CD14-positive monocyte (primary cell): ENCODE measurements around the gene WDR35. TPM values are rescaled to one million over a fixed set of nuclear protein-coding genes. Genes with fewer than 3 reads are reported as not detected.

Experiments used
- DNase-seq, 3 donors: peaks; one replicate each; pipeline ENCODE4 v3.0.0-alpha.2; 2011 to 2022
- H2AFZ ChIP-seq: 2 replicates; pipeline ENCODE4 v1.6.0; 2012; ENCODE audit warnings: mild to moderate bottlenecking, low read depth, low read length, inconsistent platforms; ENCODE audit not compliant: insufficient read depth, poor library complexity, severe bottlenecking
- H3K27ac ChIP-seq, 2 donors: 1 replicate in 1 of 2; 2 replicates in 1 of 2; pipeline ENCODE4 v1.5.1; 2012 to 2013; ENCODE audit warnings: low read length in 2 of 2, control low read depth in 1 of 2, inconsistent platforms in 1 of 2, low read depth in 1 of 2, mild to moderate bottlenecking in 1 of 2
- H3K27me3 ChIP-seq, 2 donors: one replicate each; pipeline versions ENCODE4 v1.6.0 to v1.6.1; 2011 to 2013; ENCODE audit warnings: low read length in 2 of 2; ENCODE audit not compliant: control insufficient read depth in 2 of 2, insufficient read depth in 2 of 2
- H3K36me3 ChIP-seq, 2 donors: replicated peaks in 1 of 2; 1 replicate in 1 of 2; 2 replicates in 1 of 2; pipeline versions ENCODE4 v1.5.1 to v1.6.1; 2012 to 2013; ENCODE audit warnings: low read length in 2 of 2, control low read depth in 1 of 2, inconsistent platforms in 1 of 2, mild to moderate bottlenecking in 1 of 2; ENCODE audit not compliant: insufficient read depth in 2 of 2, control insufficient read depth in 1 of 2
- H3K4me1 ChIP-seq, 2 donors: 1 replicate in 1 of 2; 2 replicates in 1 of 2; pipeline versions ENCODE4 v1.5.1 to v1.6.1; 2012 to 2013; ENCODE audit warnings: low read length in 2 of 2, control low read depth in 1 of 2, inconsistent platforms in 1 of 2, mild to moderate bottlenecking in 1 of 2, moderate library complexity in 1 of 2; ENCODE audit not compliant: insufficient read depth in 2 of 2, control insufficient read depth in 1 of 2
- H3K4me2 ChIP-seq: replicated peaks from 2 replicates; pipeline ENCODE3; 2012; ENCODE audit warnings: low read length, moderate library complexity, mild to moderate bottlenecking; ENCODE audit not compliant: poor library complexity, severe bottlenecking; ENCODE audit errors: extremely low read depth
- H3K4me3 ChIP-seq, 3 experiments: fragments of 200-600 bp in 1 of 3; sonication (generic) in 1 of 3; replicated peaks in 1 of 3; 1 replicate in 2 of 3; 2 replicates in 1 of 3; pipeline ENCODE4 v1.5.1; 2011 to 2013; ENCODE audit warnings: low read length in 3 of 3, mild to moderate bottlenecking in 3 of 3, control low read depth in 2 of 3, low read depth in 2 of 3, inconsistent platforms in 1 of 3, moderate library complexity in 1 of 3
- H3K79me2 ChIP-seq: 2 replicates; pipeline ENCODE4 v1.6.0; 2012; ENCODE audit warnings: mild to moderate bottlenecking, control low read depth, inconsistent platforms, low read length, moderate library complexity; ENCODE audit not compliant: insufficient read depth
- H3K9ac ChIP-seq: 2 replicates; pipeline ENCODE4 v1.6.0; 2017; ENCODE audit warnings: low read length, mild to moderate bottlenecking; ENCODE audit not compliant: insufficient read depth, poor library complexity, severe bottlenecking
- H3K9me3 ChIP-seq, 2 donors: replicated peaks in 1 of 2; 1 replicate in 1 of 2; 2 replicates in 1 of 2; pipeline versions ENCODE4 v1.5.1 to v1.6.1; 2012 to 2013; ENCODE audit warnings: low read length in 2 of 2, control low read depth in 1 of 2; ENCODE audit not compliant: control insufficient read depth in 1 of 2, insufficient read depth in 1 of 2
- H4K20me1 ChIP-seq: 2 replicates; pipeline ENCODE4 v1.6.0; 2012; ENCODE audit warnings: mild to moderate bottlenecking, low read length, control low read depth, moderate library complexity; ENCODE audit not compliant: insufficient read depth
- H3K27ac Mint-ChIP-seq, 7 donors: one replicate each; pipeline ENCODE4 v1.8.0; 2020; ENCODE audit warnings: mild to moderate bottlenecking in 7 of 7, mixed read lengths in 7 of 7, moderate library complexity in 6 of 7, inconsistent platforms in 2 of 7
- H3K27me3 Mint-ChIP-seq, 3 donors: one replicate each; pipeline ENCODE4 v1.8.0; 2021 to 2022; ENCODE audit warnings: low read depth in 3 of 3, mild to moderate bottlenecking in 3 of 3, mixed read lengths in 3 of 3, moderate library complexity in 3 of 3, inconsistent platforms in 1 of 3
- H3K36me3 Mint-ChIP-seq, 2 donors: one replicate each; pipeline ENCODE4 v1.8.0; 2020; ENCODE audit warnings: mixed read lengths in 2 of 2, inconsistent platforms in 1 of 2, mild to moderate bottlenecking in 1 of 2
- H3K4me1 Mint-ChIP-seq: one replicate; pipeline ENCODE4 v1.8.0; 2020; ENCODE audit warnings: mild to moderate bottlenecking, mixed read lengths
- H3K4me3 Mint-ChIP-seq, 2 donors: one replicate each; pipeline ENCODE4 v1.8.0; 2020; ENCODE audit warnings: mild to moderate bottlenecking in 2 of 2, mixed read lengths in 2 of 2, moderate library complexity in 1 of 2
- H3K9me3 Mint-ChIP-seq, 7 donors: one replicate each; pipeline ENCODE4 v1.8.0; 2020 to 2022; ENCODE audit warnings: mixed read lengths in 7 of 7, mild to moderate bottlenecking in 6 of 7, moderate library complexity in 6 of 7, inconsistent platforms in 2 of 7
- WGBS: methylation state at CpG from one replicate; pipeline ENCODE4 v1.1.5; 2013; ENCODE audit warnings: missing lambda C conversion rate; ENCODE audit not compliant: insufficient coverage; 5-methylcytosine and 5-hydroxymethylcytosine counted together
- intact Hi-C, 2 donors: fragments of 100-400 bp; cut with micrococcal nuclease; formaldehyde crosslinking; loops; one replicate each; pipeline versions ENCODE4 v1.15.0 to v1.15.1; 2023
- polyA plus RNA-seq, 3 donors: library from polyadenylated mRNA; depleted of rRNA in 1 of 3; unstranded in 2 of 3; stranded (reverse) in 1 of 3; fragments of 300-500 nt in 2 of 3; fragments of >200 nt in 1 of 3; fragmentation: Illumina TruSeq in 2 of 3; gene quantifications; 1 replicate in 2 of 3; 2 replicates in 1 of 3; pipeline ENCODE4 v1.2.3, GENCODE V29; 2012 to 2021
- TF ChIP-seq, protein P1 (sequence below): fragments of 200-600 bp; IDR thresholded peaks from one replicate; pipeline ENCODE4 v1.8.0; 2022; ENCODE audit warnings: antibody characterized with exemption, mild to moderate bottlenecking

Gene WDR35
- polyA plus RNA-seq, 3 donors: 0.28 to 1.0 (median 0.67) TPM

DNA sequence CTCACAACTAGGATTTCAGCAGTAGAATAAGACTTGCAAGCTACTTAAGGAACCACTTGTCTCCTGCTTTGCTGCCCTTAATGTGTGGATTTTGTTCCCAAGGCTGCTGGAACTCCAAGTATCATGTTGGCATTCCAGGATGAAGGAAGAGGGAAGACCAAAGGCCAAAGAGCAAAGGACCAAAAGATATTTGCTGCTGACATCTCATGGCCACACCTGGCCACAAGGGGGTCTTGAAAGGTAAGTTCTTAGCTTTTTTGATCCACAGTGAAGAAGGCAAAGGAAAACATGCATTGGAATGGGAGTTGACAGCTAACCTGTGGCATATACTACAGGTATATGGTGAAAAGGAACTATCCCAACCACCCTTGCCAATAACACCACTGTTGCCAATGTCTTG is 26.4 kb upstream of the WDR35 start:
- Histone ChIP-seq H3K4me2 (no peak overlapping the region), H3K27ac (no peak overlapping the region), H3K79me2 (no peaks in the 10 kb centered on the region), H3K27me3 (peaks cover 30 to 32% of the 10 kb centered on the region in 2 donors), H3K9ac (no peak overlapping the region), H3K4me3 (no peak overlapping the region), H3K36me3 (no peaks in the 10 kb centered on the region), H3K4me1 (peaks cover 7 to 13% of the 10 kb centered on the region in 2 donors), H2AFZ (no peak overlapping the region), H3K9me3 (peaks cover 15 to 16% of the 10 kb centered on the region in 2 donors), H4K20me1 (no peaks in the 10 kb centered on the region)
- no peak for DNase-seq
- TF ChIP-seq, protein P1, sequence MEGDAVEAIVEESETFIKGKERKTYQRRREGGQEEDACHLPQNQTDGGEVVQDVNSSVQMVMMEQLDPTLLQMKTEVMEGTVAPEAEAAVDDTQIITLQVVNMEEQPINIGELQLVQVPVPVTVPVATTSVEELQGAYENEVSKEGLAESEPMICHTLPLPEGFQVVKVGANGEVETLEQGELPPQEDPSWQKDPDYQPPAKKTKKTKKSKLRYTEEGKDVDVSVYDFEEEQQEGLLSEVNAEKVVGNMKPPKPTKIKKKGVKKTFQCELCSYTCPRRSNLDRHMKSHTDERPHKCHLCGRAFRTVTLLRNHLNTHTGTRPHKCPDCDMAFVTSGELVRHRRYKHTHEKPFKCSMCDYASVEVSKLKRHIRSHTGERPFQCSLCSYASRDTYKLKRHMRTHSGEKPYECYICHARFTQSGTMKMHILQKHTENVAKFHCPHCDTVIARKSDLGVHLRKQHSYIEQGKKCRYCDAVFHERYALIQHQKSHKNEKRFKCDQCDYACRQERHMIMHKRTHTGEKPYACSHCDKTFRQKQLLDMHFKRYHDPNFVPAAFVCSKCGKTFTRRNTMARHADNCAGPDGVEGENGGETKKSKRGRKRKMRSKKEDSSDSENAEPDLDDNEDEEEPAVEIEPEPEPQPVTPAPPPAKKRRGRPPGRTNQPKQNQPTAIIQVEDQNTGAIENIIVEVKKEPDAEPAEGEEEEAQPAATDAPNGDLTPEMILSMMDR: no peak
- peaks cover 6% of the 10 kb centered on the region in 2 donors for H3K36me3 Mint-ChIP-seq
- no peak overlapping the region for H3K4me3 Mint-ChIP-seq
- peaks cover 12% of the 10 kb centered on the region for H3K4me1 Mint-ChIP-seq
- peaks cover 12 to 28% (median 19%) of the 10 kb centered on the region in 7 donors for H3K9me3 Mint-ChIP-seq
- intact Hi-C loops: loop anchor here in 1 of 2 donors (5.0 kb wide), 1 partner anchor 81 kb away; no protein-coding TSS in a partner anchor
- no peak overlapping the region for H3K27ac Mint-ChIP-seq
- H3K27me3 Mint-ChIP-seq: peaks cover 23 to 34% (median 30%) of the 10 kb centered on the region in 3 donors

GRCh38 chr2:20015482-20016083 is 25.7 kb upstream of the WDR35 start:
- Histone ChIP-seq H3K27ac (no peak overlapping the region), H3K27me3 (peaks cover 38 to 40% of the 10 kb centered on the region in 2 donors), H3K9ac (no peak overlapping the region), H4K20me1 (no peaks in the 10 kb centered on the region), H3K4me1 (peaks cover 7 to 13% of the 10 kb centered on the region in 2 donors), H3K4me2 (no peak overlapping the region), H3K36me3 (no peaks in the 10 kb centered on the region), H2AFZ (no peak overlapping the region), H3K4me3 (no peak overlapping the region), H3K79me2 (no peaks in the 10 kb centered on the region), H3K9me3 (peaks cover 9 to 12% of the 10 kb centered on the region in 2 donors)
- Mint-ChIP-seq H3K36me3 (peaks cover 5% of the 10 kb centered on the region in 2 donors), H3K4me3 (no peak overlapping the region), H3K27ac (no peak overlapping the region), H3K9me3 (peaks cover 6 to 24% (median 12%) of the 10 kb centered on the region in 7 donors), H3K27me3 (peaks cover 30 to 42% (median 37%) of the 10 kb centered on the region in 3 donors), H3K4me1 (peaks cover 12% of the 10 kb centered on the region)
- peak; percentile 18 to 33 (median 31) for DNase-seq
- WGBS: no CpG with 5 or more reads among the region's 2 CpGs
- TF ChIP-seq, protein P1: peak; percentile 72
- intact Hi-C loops: loop anchor here (1.0 to 5.0 kb wide), 2 partner anchors 82 to 83 kb away; no protein-coding TSS in a partner anchor
